ENCODE data around the gene OR5B3.

GRCh38 chr11:58395581-58395980, 11.1 kb downstream of the OR5B3 start:
- TF ChIP-seq, protein P1, sequence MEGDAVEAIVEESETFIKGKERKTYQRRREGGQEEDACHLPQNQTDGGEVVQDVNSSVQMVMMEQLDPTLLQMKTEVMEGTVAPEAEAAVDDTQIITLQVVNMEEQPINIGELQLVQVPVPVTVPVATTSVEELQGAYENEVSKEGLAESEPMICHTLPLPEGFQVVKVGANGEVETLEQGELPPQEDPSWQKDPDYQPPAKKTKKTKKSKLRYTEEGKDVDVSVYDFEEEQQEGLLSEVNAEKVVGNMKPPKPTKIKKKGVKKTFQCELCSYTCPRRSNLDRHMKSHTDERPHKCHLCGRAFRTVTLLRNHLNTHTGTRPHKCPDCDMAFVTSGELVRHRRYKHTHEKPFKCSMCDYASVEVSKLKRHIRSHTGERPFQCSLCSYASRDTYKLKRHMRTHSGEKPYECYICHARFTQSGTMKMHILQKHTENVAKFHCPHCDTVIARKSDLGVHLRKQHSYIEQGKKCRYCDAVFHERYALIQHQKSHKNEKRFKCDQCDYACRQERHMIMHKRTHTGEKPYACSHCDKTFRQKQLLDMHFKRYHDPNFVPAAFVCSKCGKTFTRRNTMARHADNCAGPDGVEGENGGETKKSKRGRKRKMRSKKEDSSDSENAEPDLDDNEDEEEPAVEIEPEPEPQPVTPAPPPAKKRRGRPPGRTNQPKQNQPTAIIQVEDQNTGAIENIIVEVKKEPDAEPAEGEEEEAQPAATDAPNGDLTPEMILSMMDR (IDR thresholded peaks at IDR 0.05; ENCODE audit: extremely low read depth in 1 of 2, insufficient read depth in 1 of 2, low read depth in 1 of 2, low read length in 2 of 2), result no peak
- TF ChIP-seq MYC (IDR thresholded peaks at IDR 0.05; ENCODE audit: low read depth, low read length), result no peak
- no peak for TF ChIP-seq FOS (IDR thresholded peaks at IDR 0.05; ENCODE audit: borderline replicate concordance, insufficient read depth, low read length)
- no peak for TF ChIP-seq POLR2AphosphoS5 (IDR thresholded peaks at IDR 0.05; ENCODE audit: insufficient read depth, low read depth, low read length)
- no peak for TF ChIP-seq POLR2A (IDR thresholded peaks at IDR 0.05; ENCODE audit: low read depth, low read length)
- TF ChIP-seq, protein P2, sequence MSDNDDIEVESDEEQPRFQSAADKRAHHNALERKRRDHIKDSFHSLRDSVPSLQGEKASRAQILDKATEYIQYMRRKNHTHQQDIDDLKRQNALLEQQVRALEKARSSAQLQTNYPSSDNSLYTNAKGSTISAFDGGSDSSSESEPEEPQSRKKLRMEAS (IDR thresholded peaks at IDR 0.05; ENCODE audit: insufficient read depth, insufficient read length), result no peak
- TF ChIP-seq EZH2 (IDR thresholded peaks at IDR 0.05; ENCODE audit: borderline replicate concordance, low read depth, low read length, severe bottlenecking), result no peak
- no peak for TF ChIP-seq JUN (IDR thresholded peaks at IDR 0.05; ENCODE audit: borderline replicate concordance, insufficient read depth, insufficient read length, low read depth)

Data from endothelial cell of umbilical vein (primary cell).